Activated CD8-positive, alpha-beta T cell treated with anti-CD3 and anti-CD28 coated beads for 36 hours (primary cell): ENCODE measurements around the gene AIM2. TPM values are rescaled to one million over a fixed set of nuclear protein-coding genes. Genes with fewer than 3 reads are reported as not detected.

ENCODE experiments used
- ATAC-seq: fragments of 200-7000 bp; cut with Tn5 transposase; one replicate; pipeline ENCODE4 v1.10.0; 2021; ENCODE audit warnings: mild to moderate bottlenecking, moderate library complexity
- CTCF ChIA-PET: fragments of 350-600 bp; sonication (Branson Sonifier 250); formaldehyde crosslinking; loops from one replicate; lab custom pipeline; 2021; ENCODE audit warnings: antibody characterized with exemption; lab: Charles Lee
- POLR2A ChIA-PET: fragments of 350-600 bp; sonication (Branson Sonifier 250); formaldehyde crosslinking; loops from one replicate; lab custom pipeline; 2021; ENCODE audit warnings: antibody characterized with exemption; lab: Charles Lee
- DNase-seq: peaks from one replicate; pipeline ENCODE4 v3.0.0-alpha.2; 2020
- H3K27ac Mint-ChIP-seq: one replicate; pipeline ENCODE4 v1.8.0; 2021; ENCODE audit warnings: mild to moderate bottlenecking, mixed read lengths
- H3K27me3 Mint-ChIP-seq: one replicate; pipeline ENCODE4 v1.8.0; 2021; ENCODE audit warnings: mixed read lengths
- H3K36me3 Mint-ChIP-seq: one replicate; pipeline ENCODE4 v1.8.0; 2021; ENCODE audit warnings: low read depth, mixed read lengths
- H3K4me1 Mint-ChIP-seq: one replicate; pipeline ENCODE4 v1.8.0; 2021; ENCODE audit warnings: low read depth, mixed read lengths
- H3K4me3 Mint-ChIP-seq: one replicate; pipeline ENCODE4 v1.8.0; 2021; ENCODE audit warnings: mild to moderate bottlenecking, moderate library complexity, mixed read lengths
- H3K9me3 Mint-ChIP-seq: one replicate; pipeline ENCODE4 v1.8.0; 2021; ENCODE audit warnings: mixed read lengths
- intact Hi-C: fragments of 100-400 bp; cut with micrococcal nuclease; formaldehyde crosslinking; loops from one replicate; pipeline ENCODE4 v1.10.0; 2022
- total RNA-seq, 2 experiments: library from RNA; stranded (reverse); gene quantifications; one replicate each; pipeline ENCODE4 v1.2.3, GENCODE V29; 2021
- TF ChIP-seq, protein P1 (sequence below): fragments of 200-600 bp; IDR thresholded peaks from one replicate; pipeline ENCODE4 v1.8.0; 2022; ENCODE audit warnings: antibody characterized with exemption, mild to moderate bottlenecking

The AIM2 gene
- total RNA-seq, 2 experiments from 2014 or later = 6.7 to 8.6 TPM

DNA sequence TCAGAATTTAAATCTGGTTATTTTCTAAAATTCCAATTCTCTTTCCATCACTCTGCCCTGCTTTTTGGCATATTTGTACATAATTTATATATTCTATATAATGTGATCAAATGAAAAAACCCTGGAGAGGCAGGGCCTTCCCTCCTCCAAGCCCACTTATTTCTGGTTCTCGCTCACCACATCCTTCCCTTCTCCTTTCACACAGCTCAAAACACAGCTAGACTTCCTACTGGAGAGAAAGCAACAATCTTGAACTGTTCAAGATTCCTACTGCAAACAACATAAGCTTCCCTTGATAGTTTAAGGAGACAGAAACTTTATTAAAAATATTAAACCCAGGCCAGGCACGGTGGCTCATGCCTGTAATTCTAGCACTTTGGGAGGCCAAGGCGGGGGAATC lies 7.6 kb upstream of the AIM2 start:
- Mint-ChIP-seq H3K9me3 (no peaks in the 10 kb centered on the region), H3K4me1 (peaks cover 15% of the 10 kb centered on the region), H3K27ac (no peak overlapping the region), H3K4me3 (no peak overlapping the region), H3K27me3 (no peaks in the 10 kb centered on the region), H3K36me3 (no peaks in the 10 kb centered on the region)
- DNase-seq = no peak
- ATAC-seq = no peak
- POLR2A ChIA-PET = interaction anchor here (0.7 kb wide), 1 partner anchor 76 kb away, joined by 3 read pairs; no protein-coding TSS in a partner anchor
- CTCF ChIA-PET = interaction anchor here (1.7 kb wide), 1 partner anchor 12 kb away, joined by 9 read pairs; no protein-coding TSS in a partner anchor
- TF ChIP-seq, protein P1, sequence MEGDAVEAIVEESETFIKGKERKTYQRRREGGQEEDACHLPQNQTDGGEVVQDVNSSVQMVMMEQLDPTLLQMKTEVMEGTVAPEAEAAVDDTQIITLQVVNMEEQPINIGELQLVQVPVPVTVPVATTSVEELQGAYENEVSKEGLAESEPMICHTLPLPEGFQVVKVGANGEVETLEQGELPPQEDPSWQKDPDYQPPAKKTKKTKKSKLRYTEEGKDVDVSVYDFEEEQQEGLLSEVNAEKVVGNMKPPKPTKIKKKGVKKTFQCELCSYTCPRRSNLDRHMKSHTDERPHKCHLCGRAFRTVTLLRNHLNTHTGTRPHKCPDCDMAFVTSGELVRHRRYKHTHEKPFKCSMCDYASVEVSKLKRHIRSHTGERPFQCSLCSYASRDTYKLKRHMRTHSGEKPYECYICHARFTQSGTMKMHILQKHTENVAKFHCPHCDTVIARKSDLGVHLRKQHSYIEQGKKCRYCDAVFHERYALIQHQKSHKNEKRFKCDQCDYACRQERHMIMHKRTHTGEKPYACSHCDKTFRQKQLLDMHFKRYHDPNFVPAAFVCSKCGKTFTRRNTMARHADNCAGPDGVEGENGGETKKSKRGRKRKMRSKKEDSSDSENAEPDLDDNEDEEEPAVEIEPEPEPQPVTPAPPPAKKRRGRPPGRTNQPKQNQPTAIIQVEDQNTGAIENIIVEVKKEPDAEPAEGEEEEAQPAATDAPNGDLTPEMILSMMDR = no peak
- intact Hi-C loops = no loop called here

DNA sequence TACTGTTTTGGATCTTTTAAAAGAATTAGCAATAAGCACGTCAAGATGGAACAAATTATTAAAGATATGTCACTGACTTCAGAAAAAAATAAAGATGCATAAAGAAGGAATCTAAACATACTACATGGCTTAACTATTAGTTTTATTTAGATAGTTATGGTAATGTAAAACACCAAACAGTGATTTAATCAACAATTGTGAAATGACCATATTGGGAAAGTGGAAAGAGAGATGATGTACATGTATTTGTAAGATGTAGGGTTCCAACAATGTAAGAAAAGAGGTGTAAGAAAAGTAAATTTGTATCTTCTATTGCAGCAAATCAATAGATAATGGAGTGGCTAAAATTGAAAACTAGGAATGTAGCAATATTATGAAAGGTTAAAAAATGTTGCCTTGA lies 6.4 kb upstream of the AIM2 start:
- POLR2A ChIA-PET = no interaction called here
- Mint-ChIP-seq H3K4me3 (no peak overlapping the region), H3K9me3 (no peaks in the 10 kb centered on the region), H3K4me1 (peaks cover 9% of the 10 kb centered on the region), H3K36me3 (no peaks in the 10 kb centered on the region), H3K27ac (no peak overlapping the region), H3K27me3 (no peaks in the 10 kb centered on the region)
- TF ChIP-seq, protein P1 = no peak
- DNase-seq (no peak), ATAC-seq (no peak)
- CTCF ChIA-PET = interaction anchor here (1.7 kb wide), 1 partner anchor 11 kb away, joined by 9 read pairs; no protein-coding TSS in a partner anchor
- intact Hi-C loops = no loop called here

GRCh38 chr1:159081626-159082025 lies 5.1 kb upstream of the AIM2 start:
- no peaks in the 10 kb centered on the region for H3K36me3 Mint-ChIP-seq
- intact Hi-C loops = no loop called here

GRCh38 chr1:159079525-159079924 lies 3.0 kb upstream of the AIM2 start:
- H3K27ac Mint-ChIP-seq = no peak overlapping the region
- CTCF ChIA-PET = interaction anchor here (5.0 kb wide), 1 partner anchor 10 kb away, joined by 46 read pairs; no protein-coding TSS in a partner anchor
- no peaks in the 10 kb centered on the region for H3K36me3 Mint-ChIP-seq
- no peak for ATAC-seq
- H3K4me3 Mint-ChIP-seq = no peak overlapping the region
- POLR2A ChIA-PET = no interaction called here
- H3K9me3 Mint-ChIP-seq = no peaks in the 10 kb centered on the region
- H3K27me3 Mint-ChIP-seq = no peaks in the 10 kb centered on the region
- intact Hi-C loops = loop anchor here (5.0 kb wide), 1 partner anchor 67 kb away; no protein-coding TSS in a partner anchor
- peaks cover 22% of the 10 kb centered on the region for H3K4me1 Mint-ChIP-seq
- DNase-seq = no peak
- TF ChIP-seq, protein P1 = no peak

More at GRCh38 chr1:159081626-159082025, 5.1 kb upstream of the AIM2 start:
- H3K27me3 Mint-ChIP-seq = no peaks in the 10 kb centered on the region
- no peak for DNase-seq
- peaks cover 17% of the 10 kb centered on the region for H3K4me1 Mint-ChIP-seq
- POLR2A ChIA-PET = no interaction called here
- no peak overlapping the region for H3K4me3 Mint-ChIP-seq
- ATAC-seq = no peak
- H3K9me3 Mint-ChIP-seq = no peaks in the 10 kb centered on the region
- CTCF ChIA-PET = interaction anchor here (1.2 kb wide), 1 partner anchor 10 kb away, joined by 6 read pairs; no protein-coding TSS in a partner anchor
- no peak overlapping the region for H3K27ac Mint-ChIP-seq
- TF ChIP-seq, protein P1 = no peak

GRCh38 chr1:159077120-159077961 lies 775 bp upstream of the AIM2 start:
- H3K9me3 Mint-ChIP-seq = no peaks in the 10 kb centered on the region
- TF ChIP-seq, protein P1 = no peak
- peak overlapping the region; percentile 77 for H3K4me3 Mint-ChIP-seq
- CTCF ChIA-PET = interaction anchor here (1.0 to 5.0 kb wide), 7 partner anchors 9 to 875 kb away, joined by 3 to 46 read pairs (median 5); partner anchors contain the start of gene IFI16
- no peaks in the 10 kb centered on the region for H3K27me3 Mint-ChIP-seq
- peak; percentile 97 for DNase-seq
- H3K36me3 Mint-ChIP-seq = no peaks in the 10 kb centered on the region
- H3K4me1 Mint-ChIP-seq = peaks cover 24% of the 10 kb centered on the region
- peak; percentile 83 for ATAC-seq
- intact Hi-C loops = loop anchor here (5.0 kb wide), 1 partner anchor 65 kb away; no protein-coding TSS in a partner anchor
- POLR2A ChIA-PET = interaction anchor here (0.7 to 4.1 kb wide), 7 partner anchors 10 to 791 kb away, joined by 3 to 33 read pairs (median 5); partner anchors contain the start of gene IFI16
- H3K27ac Mint-ChIP-seq = peak overlapping the region; percentile 94
